Measurements from ENCODE around the gene COL19A1.

Gene COL19A1

DNA sequence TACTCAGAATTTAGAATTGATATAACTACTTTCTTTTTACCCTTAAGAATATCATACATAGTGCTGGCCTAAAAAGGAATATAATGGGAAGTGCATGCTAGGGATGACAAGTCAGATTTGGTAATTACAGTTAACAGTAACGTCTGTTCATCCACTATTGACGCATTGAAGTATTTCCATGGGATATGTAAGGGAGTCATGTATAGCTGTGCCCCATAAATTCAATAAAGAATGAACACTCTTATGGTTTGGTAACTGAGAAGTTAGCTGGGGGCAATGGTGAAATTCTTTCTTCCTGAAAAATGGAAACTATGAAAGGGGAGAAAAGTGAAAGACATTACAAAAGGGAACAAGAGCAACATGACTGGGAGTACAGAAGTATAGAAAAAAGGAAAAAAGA, 2.6 kb upstream of the COL19A1 start:
- TF ChIP-seq CTCF (IDR thresholded peaks at IDR 0.05; ENCODE audit: low read depth, low read length): no peak
- H3K4me3 ChIP-seq (ENCODE audit: low read depth, low read length): no peak overlapping the region
- in situ Hi-C loops (cut with HindIII; ENCODE audit: low sequenced_read_pairs): no loop called here
- no peak for DNase-seq (ENCODE audit: low read depth, low spot score)

- no peak overlapping the region for H3K4me3 ChIP-seq (ENCODE audit: low read depth, low read length)
- DNase-seq (ENCODE audit: low read depth, low spot score): peak; percentile 36
- TF ChIP-seq CTCF (IDR thresholded peaks at IDR 0.05; ENCODE audit: low read depth, low read length): no peak
- in situ Hi-C loops (cut with HindIII; ENCODE audit: low sequenced_read_pairs): no loop called here
Observed at GRCh38 chr6:69865126-69865525, 1.2 kb upstream of the COL19A1 start.

DNA sequence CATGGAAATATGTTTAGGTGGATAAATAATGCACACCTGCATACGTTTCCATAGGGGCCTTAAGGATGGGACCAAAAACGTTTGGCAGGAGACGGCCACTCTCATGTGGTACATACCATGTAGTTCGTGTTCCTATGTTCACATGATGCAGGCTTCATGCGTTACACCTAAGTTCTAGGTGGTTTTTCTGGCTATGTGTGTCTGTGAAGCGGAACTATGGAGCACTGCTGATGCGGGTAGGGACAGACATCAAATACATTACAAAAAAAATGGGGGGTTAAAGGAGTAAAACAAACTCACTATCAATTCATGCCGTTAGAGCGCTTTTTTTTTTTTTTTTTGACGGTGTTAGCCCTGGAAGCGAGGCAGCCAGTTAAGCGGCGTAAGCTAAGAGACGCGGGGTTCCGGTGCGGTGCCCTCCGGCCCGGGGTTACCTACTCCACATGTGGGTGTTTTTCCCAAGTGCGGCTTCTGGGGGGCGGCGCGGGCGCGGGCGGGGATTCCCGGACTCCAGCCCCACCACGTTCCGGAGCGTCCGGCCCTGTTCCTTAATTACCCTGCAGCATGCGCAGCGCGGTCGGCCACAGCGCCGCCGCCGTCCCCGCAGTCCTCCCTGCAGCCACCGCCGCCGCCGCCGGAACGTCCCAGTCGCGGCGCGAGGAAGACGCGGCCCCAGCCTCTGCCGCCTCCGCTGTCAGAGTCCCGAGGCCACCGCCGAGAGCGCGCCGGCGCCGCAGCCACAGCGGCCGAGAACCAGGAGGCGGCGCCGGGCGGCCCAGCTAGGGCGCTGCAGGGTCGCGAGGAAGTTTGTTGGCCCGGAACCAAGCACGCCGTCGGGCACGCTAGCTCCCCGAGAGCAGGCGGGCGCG, 648 bp downstream of the COL19A1 start:
- in situ Hi-C loops (cut with HindIII; ENCODE audit: low sequenced_read_pairs): no loop called here
- TF ChIP-seq CTCF (IDR thresholded peaks at IDR 0.05; ENCODE audit: low read depth, low read length): no peak
- H3K4me3 ChIP-seq (ENCODE audit: low read depth, low read length): peak overlapping the region; percentile 53
- peak; percentile 14 for DNase-seq (ENCODE audit: low read depth, low spot score)

DNA sequence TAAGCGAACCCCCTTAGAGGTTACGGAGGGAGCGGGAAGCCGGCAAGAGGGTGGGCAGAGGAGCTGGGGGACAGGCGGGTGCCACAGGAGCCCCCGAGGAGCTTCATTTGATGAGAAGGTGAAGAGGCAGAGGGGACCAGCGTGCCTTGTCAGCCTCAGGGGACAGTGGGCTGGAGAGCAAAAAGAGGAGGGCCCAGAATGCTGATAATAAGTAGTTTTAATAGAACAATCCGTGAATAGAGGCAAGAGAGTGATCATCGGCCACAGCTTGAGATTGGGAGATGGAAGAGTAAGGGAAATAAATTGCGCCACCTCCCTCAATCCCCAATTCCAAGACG, 1.3 kb downstream of the COL19A1 start:
- H3K4me3 ChIP-seq (ENCODE audit: low read depth, low read length): peak overlapping the region; percentile 53
- in situ Hi-C loops (cut with HindIII; ENCODE audit: low sequenced_read_pairs): no loop called here
- TF ChIP-seq CTCF (IDR thresholded peaks at IDR 0.05; ENCODE audit: low read depth, low read length): no peak
- DNase-seq (ENCODE audit: low read depth, low spot score): no peak

DNA sequence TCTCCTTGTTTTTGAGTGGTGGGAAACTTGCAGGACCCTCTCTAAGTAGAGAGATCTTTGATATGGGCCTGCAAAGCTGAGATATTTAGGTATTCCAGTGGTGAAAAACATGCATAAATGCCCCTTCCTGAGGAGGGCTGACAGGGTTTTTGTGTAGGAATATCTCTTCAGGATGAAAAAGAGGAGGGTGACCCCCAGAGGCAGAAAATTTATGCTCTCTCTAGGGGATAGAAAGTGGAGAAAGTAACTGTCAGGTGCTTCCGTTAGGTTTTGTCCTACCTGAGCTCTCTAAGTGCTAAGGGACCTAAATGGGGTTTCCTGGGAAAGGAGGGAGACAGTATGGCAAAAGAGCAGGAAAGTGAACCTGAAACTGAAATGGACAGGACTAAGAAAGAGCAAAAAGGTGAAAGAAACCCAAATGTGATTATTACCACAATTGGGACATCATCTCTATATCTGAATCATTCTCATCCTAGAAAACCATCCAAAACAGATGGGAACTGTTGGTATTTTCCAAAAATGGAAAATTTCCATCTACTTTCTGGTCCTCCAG, 2.0 kb downstream of the COL19A1 start:
- DNase-seq (ENCODE audit: low read depth, low spot score): no peak
- in situ Hi-C loops (cut with HindIII; ENCODE audit: low sequenced_read_pairs): no loop called here
- H3K4me3 ChIP-seq (ENCODE audit: low read depth, low read length): no peak overlapping the region
- no peak for TF ChIP-seq CTCF (IDR thresholded peaks at IDR 0.05; ENCODE audit: low read depth, low read length)

DNA sequence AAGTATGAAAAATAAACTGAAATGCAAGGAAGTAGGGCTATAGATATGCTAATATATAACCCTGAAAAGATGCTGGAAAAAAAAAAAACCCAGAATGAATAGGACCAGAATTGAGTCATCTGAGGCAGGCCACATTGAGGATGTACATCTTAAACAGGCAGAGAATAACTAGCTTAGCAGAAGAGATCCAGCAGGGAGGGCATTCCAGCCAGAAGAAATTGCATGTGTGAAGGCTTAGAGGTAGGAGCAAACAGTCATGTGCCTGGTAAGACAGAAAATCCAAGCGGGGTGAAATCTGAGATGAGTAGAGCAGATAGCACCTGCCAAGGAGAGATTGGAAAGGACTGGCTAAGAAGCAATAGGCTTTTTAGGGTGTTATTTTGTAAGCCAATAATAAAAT, 2.6 kb downstream of the COL19A1 start:
- in situ Hi-C loops (cut with HindIII; ENCODE audit: low sequenced_read_pairs): no loop called here
- no peak for DNase-seq (ENCODE audit: low read depth, low spot score)
- H3K4me3 ChIP-seq (ENCODE audit: low read depth, low read length): no peak overlapping the region
- TF ChIP-seq CTCF (IDR thresholded peaks at IDR 0.05; ENCODE audit: low read depth, low read length): no peak
